Psoas muscle (tissue), 8 donors: ENCODE data around the gene PDILT. TPM values are rescaled to one million over a fixed set of nuclear protein-coding genes. Genes with fewer than 3 reads are reported as not detected.

Experiments used
- ATAC-seq, 4 donors: fragments of 200-7000 bp; cut with Tn5 transposase; one replicate each; pipeline ENCODE4 v1.9.1; 2020; ENCODE audit warnings: moderate library complexity in 3 of 4, mild to moderate bottlenecking in 2 of 4
- DNase-seq, 2 donors: peaks; one replicate each; pipeline ENCODE4 v3.0.0-alpha.2; 2020
- H3K27ac ChIP-seq: fragments of 200-600 bp; one replicate; pipeline ENCODE4 v1.8.0; 2022
- H3K27me3 ChIP-seq, 3 donors: fragments of 200-600 bp in 1 of 3; one replicate each; pipeline versions ENCODE4 v1.6.1 to v1.8.0; 2013 to 2022; ENCODE audit warnings: low read length in 2 of 3, mild to moderate bottlenecking in 2 of 3, moderate library complexity in 1 of 3; ENCODE audit not compliant: insufficient read depth in 3 of 3
- H3K36me3 ChIP-seq, 2 donors: fragments of 200-600 bp in 1 of 2; one replicate each; pipeline versions ENCODE4 v1.6.1 to v1.8.0; 2013 to 2022; ENCODE audit warnings: low read depth in 1 of 2, mild to moderate bottlenecking in 1 of 2, moderate library complexity in 1 of 2; ENCODE audit not compliant: insufficient read depth in 1 of 2
- H3K4me1 ChIP-seq: fragments of 200-600 bp; one replicate; pipeline ENCODE4 v1.8.0; 2022
- H3K4me3 ChIP-seq: fragments of 200-600 bp; one replicate; pipeline ENCODE4 v1.8.0; 2022; ENCODE audit warnings: mild to moderate bottlenecking
- H3K9me3 ChIP-seq: fragments of 200-600 bp; one replicate; pipeline ENCODE4 v1.8.0; 2022
- CTCF ChIP-seq: fragments of 200-600 bp; IDR thresholded peaks from one replicate; pipeline ENCODE4 v1.8.0; 2022; ENCODE audit warnings: antibody characterized with exemption
- WGBS, 3 donors: extraction: QIAGEN DNeasy Blood & Tissue Kit; methylation state at CpG; one replicate each; pipeline versions ENCODE4 v1.1.6 to v1.1.7; 2013; 5-methylcytosine and 5-hydroxymethylcytosine counted together
- intact Hi-C, 2 donors: fragments of 100-400 bp; cut with DNase I; formaldehyde crosslinking; loops; one replicate each; pipeline versions ENCODE4 v1.11.0 to v1.14.2; 2022
- polyA plus RNA-seq, 3 donors: library from polyadenylated mRNA; stranded (reverse); fragments of 200-250 nt; gene quantifications; one replicate each; pipeline ENCODE4 v1.2.3, GENCODE V29; 2013
- total RNA-seq, 4 donors: library from RNA; stranded (reverse); fragmentation: NEBNext Ultra II Directional in 2 of 4; extraction: Animal tissue kit (Norgen Biotek cat#: 25700) in 2 of 4; gene quantifications; one replicate each; pipeline versions ENCODE4 v1.2.1 to v1.2.4, GENCODE V29; 2021 to 2023
- donor health status: healthy with polysubstance abuse.
- donor health status: DM: no; HTN: no; CAD: no; lungs with moderate emphysema.
- donor health status: Bipolar disorder and iron deficiency.
- donor health status: healthy.
- donor health status: DM: yes; HTN: yes; CAD: no.
- donor health status: DM: no; HTN: no; CAD: no.
- donor health status: DM: no; HTN: no; CAD: no.
- donor health status: DM: yes; HTN: yes; CAD: no.

The PDILT gene
- total and polyA plus RNA-seq, 7 donors: not detected

- Histone ChIP-seq H3K4me3 (no peak overlapping the region), H3K27ac (no peak overlapping the region), H3K27me3 (no peaks in the 10 kb centered on the region), H3K36me3 (no peaks in the 10 kb centered on the region), H3K4me1 (no peaks in the 10 kb centered on the region), H3K9me3 (no peaks in the 10 kb centered on the region)
- no peak for TF ChIP-seq CTCF
- 65 to 71% (median 65%) methylated on average over 1 of the region's 1 CpG for WGBS, 3 donors
- no peak for DNase-seq
- intact Hi-C loops: no loop called here
- ATAC-seq: no peak
These were observed 11.0 kb upstream of the PDILT start for GRCh38 chr16:20415541-20415940.

GRCh38 chr16:20411055-20411454 is 6.5 kb upstream of the PDILT start:
- H3K4me1 ChIP-seq: no peaks in the 10 kb centered on the region
- no peak overlapping the region for H3K27ac ChIP-seq
- H3K27me3 ChIP-seq: no peaks in the 10 kb centered on the region
- H3K36me3 ChIP-seq: no peaks in the 10 kb centered on the region
- WGBS, 3 donors: 77 to 83% (median 83%) methylated on average over 2 of the region's 2 CpGs
- intact Hi-C loops: no loop called here
- no peak overlapping the region for H3K4me3 ChIP-seq
- no peak for TF ChIP-seq CTCF
- H3K9me3 ChIP-seq: no peaks in the 10 kb centered on the region
- no peak for ATAC-seq
- no peak for DNase-seq

- Histone ChIP-seq H3K36me3 (no peaks in the 10 kb centered on the region), H3K27ac (peak overlapping the region; percentile 46), H3K4me3 (peak overlapping the region; percentile 57), H3K9me3 (no peaks in the 10 kb centered on the region), H3K4me1 (no peaks in the 10 kb centered on the region), H3K27me3 (no peaks in the 10 kb centered on the region)
- ATAC-seq: no peak
- whole genome bisulfite sequencing, 3 donors: 64 to 81% (median 72%) methylated on average over 6 of the region's 6 CpGs
- intact Hi-C loops: no loop called here
- DNase-seq: no peak
- TF ChIP-seq CTCF: no peak
These were observed 5.7 kb upstream of the PDILT start for GRCh38 chr16:20410121-20410723.

GRCh38 chr16:20409398-20410120 is 5.0 kb upstream of the PDILT start, which contains the start of gene ACSM5:
Gene ACSM5 (plus strand): TSS chr16:20409534. CDS start chr16:20411485, 1,951 bp downstream.
- Histone ChIP-seq H3K36me3 (no peaks in the 10 kb centered on the region), H3K4me3 (peak within 1 kb of the TSS; percentile 57), H3K27me3 (no peaks in the 10 kb centered on the region), H3K4me1 (no peaks in the 10 kb centered on the region), H3K27ac (peak within 1 kb of the TSS; percentile 46), H3K9me3 (no peaks in the 10 kb centered on the region)
- ATAC-seq (peak; percentile 53 to 93 (median 72)), DNase-seq (peak; percentile 53 to 86)
- intact Hi-C loops: no loop called here
- no peak for TF ChIP-seq CTCF
- 49 to 61% (median 57%) methylated on average over 6 of the region's 6 CpGs for WGBS, 3 donors
